Activated B cell treated with CpG ODN at 0.5 μM for 24 hours (primary cell): ENCODE data around the gene UBE2G2. TPM values are rescaled to one million over a fixed set of nuclear protein-coding genes. Genes with fewer than 3 reads are reported as not detected.

Experiments used
- ATAC-seq: fragments of 200-7000 bp; cut with Tn5 transposase; one replicate; pipeline ENCODE4 v1.10.0; 2021; ENCODE audit warnings: low read depth, mild to moderate bottlenecking, moderate library complexity
- CTCF ChIA-PET: fragments of 350-600 bp; sonication (Branson Sonifier 250); formaldehyde crosslinking; loops from one replicate; lab custom pipeline; 2021; ENCODE audit warnings: antibody characterized with exemption; lab: Charles Lee
- POLR2A ChIA-PET: fragments of 350-600 bp; sonication (Branson Sonifier 250); formaldehyde crosslinking; loops from one replicate; lab custom pipeline; 2021; ENCODE audit warnings: antibody characterized with exemption; lab: Charles Lee
- DNase-seq: peaks from one replicate; pipeline ENCODE4 v3.0.0; 2022
- H3K27ac Mint-ChIP-seq: one replicate; pipeline ENCODE4 v1.8.0; 2020; ENCODE audit warnings: mixed read lengths
- H3K27me3 Mint-ChIP-seq: one replicate; pipeline ENCODE4 v1.8.0; 2021; ENCODE audit warnings: mixed read lengths
- H3K36me3 Mint-ChIP-seq: one replicate; pipeline ENCODE4 v1.8.0; 2021; ENCODE audit warnings: low read depth, mixed read lengths
- H3K4me1 Mint-ChIP-seq: one replicate; pipeline ENCODE4 v1.8.0; 2021; ENCODE audit warnings: mixed read lengths
- H3K4me3 Mint-ChIP-seq: one replicate; pipeline ENCODE4 v1.8.0; 2020; ENCODE audit warnings: mild to moderate bottlenecking, mixed read lengths
- H3K9me3 Mint-ChIP-seq: one replicate; pipeline ENCODE4 v1.8.0; 2020; ENCODE audit warnings: mixed read lengths
- intact Hi-C: fragments of 100-400 bp; cut with micrococcal nuclease; formaldehyde crosslinking; loops from one replicate; pipeline ENCODE4 v1.15.1; 2024
- total RNA-seq: library from RNA; stranded (reverse); gene quantifications from 2 replicates; pipeline ENCODE4 v1.2.3, GENCODE V29; 2022
- TF ChIP-seq, protein P1 (sequence below): fragments of 200-600 bp; IDR thresholded peaks from one replicate; pipeline ENCODE4 v1.8.0; 2022; ENCODE audit warnings: antibody characterized with exemption, mild to moderate bottlenecking

The UBE2G2 gene
- total RNA-seq, 1 donor from 2014 or later = 108 TPM

DNA sequence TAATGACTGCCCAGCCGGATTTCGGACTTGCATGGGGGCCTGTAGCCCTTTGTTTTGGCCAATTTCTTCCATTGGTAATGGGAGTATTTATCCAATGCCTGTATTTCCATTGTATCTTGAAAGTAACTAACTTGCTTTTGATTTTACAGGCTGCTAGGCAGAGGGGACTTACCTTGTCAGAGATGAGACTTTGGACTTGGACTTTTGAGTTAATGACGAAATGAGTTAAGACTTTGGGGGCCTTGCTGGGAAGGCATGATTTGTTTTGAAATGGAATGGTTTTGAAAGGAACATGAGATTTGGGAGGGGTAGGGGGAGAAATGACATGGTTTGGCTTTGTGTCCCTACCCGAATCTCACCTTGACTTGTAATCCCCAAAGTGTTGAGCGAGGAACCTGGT lies 9.6 kb downstream of the UBE2G2 start:
- Mint-ChIP-seq H3K27ac (no peak overlapping the region), H3K9me3 (no peaks in the 10 kb centered on the region), H3K4me3 (no peak overlapping the region), H3K4me1 (peaks cover 48% of the 10 kb centered on the region), H3K27me3 (no peaks in the 10 kb centered on the region), H3K36me3 (peaks cover 46% of the 10 kb centered on the region)
- TF ChIP-seq, protein P1, sequence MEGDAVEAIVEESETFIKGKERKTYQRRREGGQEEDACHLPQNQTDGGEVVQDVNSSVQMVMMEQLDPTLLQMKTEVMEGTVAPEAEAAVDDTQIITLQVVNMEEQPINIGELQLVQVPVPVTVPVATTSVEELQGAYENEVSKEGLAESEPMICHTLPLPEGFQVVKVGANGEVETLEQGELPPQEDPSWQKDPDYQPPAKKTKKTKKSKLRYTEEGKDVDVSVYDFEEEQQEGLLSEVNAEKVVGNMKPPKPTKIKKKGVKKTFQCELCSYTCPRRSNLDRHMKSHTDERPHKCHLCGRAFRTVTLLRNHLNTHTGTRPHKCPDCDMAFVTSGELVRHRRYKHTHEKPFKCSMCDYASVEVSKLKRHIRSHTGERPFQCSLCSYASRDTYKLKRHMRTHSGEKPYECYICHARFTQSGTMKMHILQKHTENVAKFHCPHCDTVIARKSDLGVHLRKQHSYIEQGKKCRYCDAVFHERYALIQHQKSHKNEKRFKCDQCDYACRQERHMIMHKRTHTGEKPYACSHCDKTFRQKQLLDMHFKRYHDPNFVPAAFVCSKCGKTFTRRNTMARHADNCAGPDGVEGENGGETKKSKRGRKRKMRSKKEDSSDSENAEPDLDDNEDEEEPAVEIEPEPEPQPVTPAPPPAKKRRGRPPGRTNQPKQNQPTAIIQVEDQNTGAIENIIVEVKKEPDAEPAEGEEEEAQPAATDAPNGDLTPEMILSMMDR = no peak
- CTCF ChIA-PET = interaction anchor here (1.3 kb wide), 1 partner anchor 281 kb away, joined by 5 read pairs; no protein-coding TSS in a partner anchor
- DNase-seq (no peak), ATAC-seq (no peak)
- POLR2A ChIA-PET = interaction anchor here (0.9 kb wide), 1 partner anchor 26 kb away, joined by 4 read pairs; the partner anchor contains the start of gene SUMO3
- intact Hi-C loops = loop anchor here (5.0 to 10.0 kb wide), 2 partner anchors 455 to 767 kb away; partner anchors contain the start of gene CFAP410

DNA sequence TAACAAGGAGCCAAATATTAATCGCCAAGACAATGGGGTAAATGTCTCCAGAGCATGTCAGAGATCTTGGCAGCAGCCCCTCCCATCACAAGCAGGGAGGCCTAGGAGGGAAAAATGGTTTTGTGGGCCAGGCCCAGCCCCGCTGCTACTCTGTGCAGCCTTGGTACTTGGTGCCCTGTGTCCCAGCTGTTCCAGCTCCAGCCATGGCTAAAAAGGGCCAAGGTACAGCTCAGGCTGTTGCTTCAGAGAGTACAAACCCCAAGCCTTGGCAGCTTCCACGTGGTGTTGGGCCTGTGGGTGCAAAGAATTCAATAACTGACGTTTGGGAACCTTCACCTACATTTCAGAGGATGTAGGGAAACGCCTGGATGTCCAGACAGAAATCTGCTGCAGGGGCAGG lies 10.4 kb downstream of the UBE2G2 start:
- intact Hi-C loops = loop anchor here (5.0 to 10.0 kb wide), 2 partner anchors 454 to 766 kb away; partner anchors contain the start of gene CFAP410

DNA sequence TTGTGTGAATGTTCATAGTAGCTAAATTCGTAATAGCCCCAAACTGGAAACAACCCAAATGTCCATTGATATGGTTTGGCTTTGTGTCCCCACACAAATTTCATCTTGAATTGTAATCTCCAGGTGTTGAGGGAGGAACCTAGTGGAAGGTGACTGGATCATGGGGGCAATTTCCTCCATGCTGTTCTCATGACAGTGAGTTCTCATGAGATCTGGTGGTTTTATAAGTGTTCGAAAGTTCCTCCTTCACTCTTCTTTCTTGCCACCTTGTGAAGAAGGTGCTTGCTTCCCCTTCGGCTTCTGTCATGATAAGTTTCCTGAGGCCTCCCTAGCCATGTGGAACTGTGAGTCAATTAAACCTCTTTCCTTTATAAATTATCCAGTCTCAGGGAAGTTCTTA lies 11.3 kb downstream of the UBE2G2 start:
- peak overlapping the region; percentile 77 for H3K27ac Mint-ChIP-seq
- ChIA-PET POLR2A (interaction anchor here (1.0 kb wide), 1 partner anchor 83 kb away, joined by 4 read pairs; the partner anchor contains the start of gene PTTG1IP), CTCF (interaction anchor here (0.7 to 0.8 kb wide), 3 partner anchors 9 to 279 kb away, joined by 3 to 4 read pairs (median 3); partner anchors contain the start of gene UBE2G2)
- intact Hi-C loops = loop anchor here (5.0 to 10.0 kb wide), 2 partner anchors 453 to 766 kb away; partner anchors contain the start of gene CFAP410
- H3K9me3 Mint-ChIP-seq = no peaks in the 10 kb centered on the region
- H3K4me1 Mint-ChIP-seq = peaks cover 42% of the 10 kb centered on the region
- ATAC-seq = peak; percentile 59
- H3K36me3 Mint-ChIP-seq = peaks cover 46% of the 10 kb centered on the region
- DNase-seq = no peak
- H3K4me3 Mint-ChIP-seq = peak overlapping the region; percentile 41
- TF ChIP-seq, protein P1 = no peak
- H3K27me3 Mint-ChIP-seq = no peaks in the 10 kb centered on the region

More for the DNA sequence above, 10.4 kb downstream of the UBE2G2 start:
- H3K4me1 Mint-ChIP-seq = peaks cover 42% of the 10 kb centered on the region
- H3K36me3 Mint-ChIP-seq = peaks cover 42% of the 10 kb centered on the region
- H3K27me3 Mint-ChIP-seq = no peaks in the 10 kb centered on the region
- no peak overlapping the region for H3K4me3 Mint-ChIP-seq
- H3K27ac Mint-ChIP-seq = no peak overlapping the region
- ATAC-seq (no peak), DNase-seq (no peak)
- TF ChIP-seq, protein P1 = no peak
- ChIA-PET POLR2A (interaction anchor here (0.9 kb wide), 1 partner anchor 26 kb away, joined by 4 read pairs; the partner anchor contains the start of gene SUMO3), CTCF (interaction anchor here (1.3 kb wide), 1 partner anchor 281 kb away, joined by 5 read pairs; no protein-coding TSS in a partner anchor)
- H3K9me3 Mint-ChIP-seq = no peaks in the 10 kb centered on the region

DNA sequence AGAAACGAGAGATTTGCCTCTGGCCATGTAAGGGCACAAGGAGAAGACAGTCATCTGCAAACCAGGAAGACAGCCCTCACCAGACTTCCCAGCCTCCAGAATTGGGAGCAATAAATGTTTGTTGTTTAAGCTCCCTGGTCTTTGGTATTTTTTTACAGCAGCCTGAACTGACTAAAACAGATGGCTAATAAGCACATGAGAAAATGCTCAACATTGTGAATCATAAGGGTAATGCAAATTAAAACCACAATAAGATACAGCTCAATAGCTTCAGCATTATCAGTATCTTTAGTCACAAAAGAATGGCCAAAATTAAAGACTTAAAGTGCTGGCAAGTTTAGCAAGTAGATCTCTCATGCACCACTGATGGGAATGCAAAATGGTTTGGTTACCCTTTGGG lies 11.7 kb downstream of the UBE2G2 start:
- DNase-seq (no peak), ATAC-seq (peak; percentile 64)
- CTCF ChIA-PET = interaction anchor here (0.7 to 1.3 kb wide), 4 partner anchors 10 to 279 kb away, joined by 3 to 5 read pairs (median 4); partner anchors contain the start of gene UBE2G2
- POLR2A ChIA-PET = interaction anchor here (1.0 kb wide), 1 partner anchor 84 kb away, joined by 4 read pairs; the partner anchor contains the start of gene PTTG1IP
- Mint-ChIP-seq H3K4me1 (peaks cover 46% of the 10 kb centered on the region), H3K36me3 (peaks cover 51% of the 10 kb centered on the region), H3K4me3 (peak overlapping the region; percentile 41), H3K27me3 (no peaks in the 10 kb centered on the region), H3K9me3 (no peaks in the 10 kb centered on the region), H3K27ac (peak overlapping the region; percentile 77)
- intact Hi-C loops = loop anchor here (5.0 to 10.0 kb wide), 2 partner anchors 453 to 765 kb away; partner anchors contain the start of gene CFAP410
- TF ChIP-seq, protein P1 = no peak

DNA sequence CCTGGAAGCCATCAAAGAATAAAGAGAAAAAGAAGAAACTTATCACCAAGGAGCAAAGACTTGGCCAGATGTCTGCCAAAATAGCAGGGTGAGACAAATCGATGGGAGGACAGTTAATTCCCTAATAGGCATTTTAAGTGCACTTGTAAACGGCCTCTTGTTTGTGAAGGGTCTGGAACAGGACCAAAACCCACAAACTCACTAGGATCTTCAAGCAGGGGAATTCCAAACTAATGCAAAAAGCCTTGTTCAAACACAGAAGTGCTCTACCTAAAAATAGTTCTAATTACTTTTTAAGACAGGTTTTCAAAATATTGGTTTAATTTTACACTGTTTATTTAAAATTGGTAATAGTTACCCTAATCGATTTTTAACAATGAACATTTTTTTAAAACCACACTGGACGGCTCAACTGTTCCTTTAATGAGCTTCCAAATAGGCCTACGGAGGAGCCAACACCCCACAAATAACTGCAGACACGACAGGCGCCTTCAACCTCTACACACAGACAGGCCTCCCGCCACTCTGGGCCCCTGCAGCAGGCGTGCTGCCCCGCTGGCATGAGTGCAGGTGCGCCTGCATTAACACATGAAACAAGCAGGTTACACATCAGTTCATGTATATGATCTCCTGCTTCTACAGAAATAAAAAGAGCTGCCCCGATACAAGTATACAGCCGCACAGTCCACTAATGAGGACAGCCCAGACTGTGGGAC lies 15.8 kb downstream of the UBE2G2 start:
- DNase-seq (no peak), ATAC-seq (no peak)
- no peaks in the 10 kb centered on the region for H3K9me3 Mint-ChIP-seq
- POLR2A ChIA-PET = no interaction called here
- H3K4me1 Mint-ChIP-seq = peaks cover 30% of the 10 kb centered on the region
- H3K36me3 Mint-ChIP-seq = peaks cover 52% of the 10 kb centered on the region
- no peak overlapping the region for H3K4me3 Mint-ChIP-seq
- TF ChIP-seq, protein P1 = no peak
- no peak overlapping the region for H3K27ac Mint-ChIP-seq
- CTCF ChIA-PET = no interaction called here
- H3K27me3 Mint-ChIP-seq = no peaks in the 10 kb centered on the region
- intact Hi-C loops = no loop called here
